Mesenchymal stem cell (in vitro differentiated cells and primary cell): ENCODE data around the gene NSUN4.

Source experiments
- DNase-seq: peaks from one replicate; pipeline ENCODE4 v3.0.0-alpha.2; 2013
- H2AFZ ChIP-seq: one replicate; pipeline ENCODE4 v1.6.1; 2013; ENCODE audit warnings: low read depth, mild to moderate bottlenecking, control low read depth, inconsistent platforms, low read length, moderate library complexity
- H2AK5ac ChIP-seq: 2 replicates; pipeline ENCODE4 v1.6.1; 2013; ENCODE audit warnings: low read length, moderate library complexity, mild to moderate bottlenecking, inconsistent platforms; ENCODE audit not compliant: severe bottlenecking
- H2BK120ac ChIP-seq: one replicate; pipeline ENCODE4 v1.6.1; 2013; ENCODE audit warnings: low read depth, mild to moderate bottlenecking, inconsistent platforms, low read length, moderate library complexity
- H2BK12ac ChIP-seq, 2 experiments: one replicate each; pipeline ENCODE4 v1.6.1; 2013; ENCODE audit warnings: inconsistent platforms in 2 of 2, low read length in 2 of 2, mild to moderate bottlenecking in 2 of 2, moderate library complexity in 2 of 2, control low read depth in 1 of 2
- H2BK15ac ChIP-seq: one replicate; pipeline ENCODE4 v1.6.1; 2013; ENCODE audit warnings: mild to moderate bottlenecking, low read depth, inconsistent platforms; ENCODE audit not compliant: poor library complexity, severe bottlenecking
- H2BK5ac ChIP-seq: 2 replicates; pipeline ENCODE4 v1.6.1; 2013; ENCODE audit warnings: low read depth, mild to moderate bottlenecking, low read length, control low read depth, inconsistent platforms; ENCODE audit not compliant: poor library complexity, severe bottlenecking
- H3K14ac ChIP-seq, 2 experiments: one replicate each; pipeline ENCODE4 v1.6.1; 2013; ENCODE audit warnings: inconsistent platforms in 2 of 2, low read length in 2 of 2, control low read depth in 1 of 2, mild to moderate bottlenecking in 1 of 2, moderate library complexity in 1 of 2
- H3K18ac ChIP-seq, 2 experiments: one replicate each; pipeline ENCODE4 v1.6.1; 2013; ENCODE audit warnings: inconsistent platforms in 2 of 2, low read length in 2 of 2, control low read depth in 1 of 2, low read depth in 1 of 2, mild to moderate bottlenecking in 1 of 2
- H3K23ac ChIP-seq, 2 experiments: one replicate each; pipeline ENCODE4 v1.6.1; 2013; ENCODE audit warnings: inconsistent platforms in 2 of 2, low read length in 2 of 2, mild to moderate bottlenecking in 2 of 2, moderate library complexity in 2 of 2, control low read depth in 1 of 2
- H3K27ac ChIP-seq: 2 replicates; pipeline ENCODE4 v1.5.1; 2013; ENCODE audit warnings: mild to moderate bottlenecking, moderate library complexity, low read length, control low read depth, inconsistent platforms; ENCODE audit not compliant: poor library complexity, severe bottlenecking
- H3K27me3 ChIP-seq, 2 experiments: 2 replicates each; pipeline versions ENCODE4 v1.6.1 to v1.7.0; 2013; ENCODE audit warnings: low read length in 2 of 2, mild to moderate bottlenecking in 2 of 2, moderate library complexity in 2 of 2, control low read depth in 1 of 2, inconsistent platforms in 1 of 2; ENCODE audit not compliant: control insufficient read depth in 1 of 2, insufficient read depth in 1 of 2
- H3K36me3 ChIP-seq, 2 experiments: 2 replicates each; pipeline versions ENCODE4 v1.6.1 to v1.7.0; 2013; ENCODE audit warnings: low read length in 2 of 2, control low read depth in 1 of 2, inconsistent platforms in 1 of 2, low read depth in 1 of 2, mild to moderate bottlenecking in 1 of 2; ENCODE audit not compliant: insufficient read depth in 2 of 2, control insufficient read depth in 1 of 2
- H3K4ac ChIP-seq, 2 experiments: one replicate each; pipeline ENCODE4 v1.6.1; 2013; ENCODE audit warnings: inconsistent platforms in 2 of 2, low read length in 2 of 2, mild to moderate bottlenecking in 2 of 2, moderate library complexity in 2 of 2, control low read depth in 1 of 2, low read depth in 1 of 2
- H3K4me1 ChIP-seq: 2 replicates; pipeline ENCODE4 v1.6.1; 2013; ENCODE audit warnings: low read depth, low read length, control low read depth; ENCODE audit not compliant: control insufficient read depth, insufficient read depth
- H3K4me2 ChIP-seq: 2 replicates; pipeline ENCODE4 v1.6.1; 2013; ENCODE audit warnings: low read length, mild to moderate bottlenecking, inconsistent platforms; ENCODE audit not compliant: poor library complexity, severe bottlenecking
- H3K4me3 ChIP-seq, 2 experiments: 2 replicates each; pipeline versions ENCODE4 v1.5.1 to v1.7.0; 2013; ENCODE audit warnings: low read length in 2 of 2, mild to moderate bottlenecking in 2 of 2, control low read depth in 1 of 2, low read depth in 1 of 2; ENCODE audit not compliant: insufficient read depth in 1 of 2
- H3K79me1 ChIP-seq: replicated peaks from 2 replicates; pipeline ENCODE4 v1.6.1; 2013; ENCODE audit warnings: mild to moderate bottlenecking, control low read depth, low read length, inconsistent platforms; ENCODE audit not compliant: poor library complexity, severe bottlenecking
- H3K9ac ChIP-seq: 2 replicates; pipeline ENCODE4 v1.7.0; 2013; ENCODE audit warnings: mild to moderate bottlenecking, low read length, moderate library complexity
- H3K9me3 ChIP-seq: 2 replicates; pipeline ENCODE4 v1.7.0; 2013; ENCODE audit warnings: mild to moderate bottlenecking, low read length; ENCODE audit not compliant: control insufficient read depth
- H4K8ac ChIP-seq: one replicate; pipeline ENCODE4 v1.6.1; 2013; ENCODE audit warnings: inconsistent platforms, mild to moderate bottlenecking, low read length, moderate library complexity
- H4K91ac ChIP-seq: one replicate; pipeline ENCODE4 v1.6.1; 2013; ENCODE audit warnings: mild to moderate bottlenecking, low read length, inconsistent platforms
- WGBS: methylation state at CpG from one replicate; pipeline ENCODE4 v1.1.7; 2013; ENCODE audit warnings: mixed read lengths; 5-methylcytosine and 5-hydroxymethylcytosine counted together

NSUN4 gene

GRCh38 chr1:46301406-46301807 lies 39.2 kb upstream of the NSUN4 start:
- Histone ChIP-seq H3K4me2 (peak overlapping the region; percentile 62), H4K8ac (peak overlapping the region; percentile 98), H3K9me3 (no peaks in the 10 kb centered on the region), H2BK5ac (peak overlapping the region; percentile 90), H3K4ac (peak overlapping the region; percentile 69 to 98), H3K36me3 (peaks cover 5 to 18% of the 10 kb centered on the region in 2 experiments), H3K4me3 (peak overlapping the region; percentile 75 to 97), H3K27me3 (no peaks in the 10 kb centered on the region), H3K9ac (peak overlapping the region; percentile 100), H3K79me1 (peaks cover 5% of the 10 kb centered on the region), H2AFZ (peak overlapping the region; percentile 36), H2AK5ac (peak overlapping the region; percentile 40), H3K4me1 (peaks cover 12% of the 10 kb centered on the region), H3K23ac (peak overlapping the region in 1 of 2 experiments; percentile 96), H2BK120ac (peak overlapping the region; percentile 98), H3K27ac (peak overlapping the region; percentile 88), H2BK12ac (peak overlapping the region in 1 of 2 experiments; percentile 4), H2BK15ac (no peak overlapping the region), H3K18ac (peak overlapping the region; percentile 81 to 92), H3K14ac (peak overlapping the region in 1 of 2 experiments; percentile 91), H4K91ac (peak overlapping the region; percentile 99)
- 10% methylated on average over 17 of the region's 17 CpGs for WGBS
- DNase-seq: no peak

- peak overlapping the region; percentile 81 to 99 for H3K18ac ChIP-seq
- under 1% methylated on average over 79 of the region's 79 CpGs for WGBS
- H3K27me3 ChIP-seq: no peaks in the 10 kb centered on the region
- no peaks in the 10 kb centered on the region for H3K9me3 ChIP-seq
- peak overlapping the region; percentile 90 for H2BK5ac ChIP-seq
- peak overlapping the region; percentile 98 for H4K8ac ChIP-seq
- DNase-seq: peak; percentile 68
- peaks cover 16% of the 10 kb centered on the region for H3K4me1 ChIP-seq
- H3K4me3 ChIP-seq: peak overlapping the region; percentile 75 to 97
- H3K4ac ChIP-seq: peak overlapping the region; percentile 94 to 98
- H3K9ac ChIP-seq: peak overlapping the region; percentile 100
- H2BK15ac ChIP-seq: peak overlapping the region; percentile 88
- peak overlapping the region in 1 of 2 experiments; percentile 55 for H2BK12ac ChIP-seq
- peak overlapping the region; percentile 62 for H3K4me2 ChIP-seq
- peak overlapping the region; percentile 98 for H2BK120ac ChIP-seq
- peaks cover 8 to 12% of the 10 kb centered on the region in 2 experiments for H3K36me3 ChIP-seq
- peak overlapping the region in 1 of 2 experiments; percentile 89 for H3K14ac ChIP-seq
- H2AK5ac ChIP-seq: peak overlapping the region; percentile 27
- peak overlapping the region; percentile 36 for H2AFZ ChIP-seq
- peak overlapping the region; percentile 91 to 99 for H3K23ac ChIP-seq
- peak overlapping the region; percentile 89 for H3K27ac ChIP-seq
- H4K91ac ChIP-seq: peak overlapping the region; percentile 99
- H3K79me1 ChIP-seq: peaks cover 5% of the 10 kb centered on the region
Measured at GRCh38 chr1:46301808-46302640, 38.6 kb upstream of the NSUN4 start.

DNA sequence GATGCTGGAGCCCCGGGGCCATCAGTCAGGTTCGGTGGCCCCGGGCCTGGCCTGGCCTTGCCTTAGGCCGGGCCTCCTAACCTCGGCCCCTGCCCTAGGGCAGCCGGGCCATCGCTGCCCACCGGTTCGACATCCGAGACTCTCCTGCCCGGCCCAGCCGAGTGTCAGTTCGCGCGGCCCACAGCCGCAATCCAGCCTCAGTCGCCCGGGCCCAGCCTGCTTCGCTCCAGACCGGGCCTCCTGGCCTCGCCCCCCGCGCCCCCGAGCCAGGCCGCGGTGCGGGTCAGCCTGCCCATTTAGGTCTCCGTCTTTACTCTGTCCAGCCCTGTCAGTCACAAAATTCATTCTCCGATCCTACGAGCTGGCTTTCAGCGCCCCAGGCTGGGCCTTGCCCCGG lies 38.0 kb upstream of the NSUN4 start:
- DNase-seq: peak; percentile 58
- H3K4me2 ChIP-seq: peak overlapping the region; percentile 62
- no peaks in the 10 kb centered on the region for H3K9me3 ChIP-seq
- H2AK5ac ChIP-seq: no peak overlapping the region
- H3K14ac ChIP-seq: peak overlapping the region; percentile 89 to 99
- H3K27ac ChIP-seq: peak overlapping the region; percentile 89
- peak overlapping the region; percentile 99 for H4K91ac ChIP-seq
- peak overlapping the region; percentile 18 for H2AFZ ChIP-seq
- WGBS: 0% methylated on average over 32 of the region's 32 CpGs
- H3K27me3 ChIP-seq: no peaks in the 10 kb centered on the region
- peak overlapping the region; percentile 73 for H2BK15ac ChIP-seq
- H3K36me3 ChIP-seq: peaks cover 3 to 6% of the 10 kb centered on the region in 2 experiments
- peak overlapping the region; percentile 100 for H3K9ac ChIP-seq
- peak overlapping the region; percentile 81 to 99 for H3K18ac ChIP-seq
- peak overlapping the region; percentile 74 for H2BK5ac ChIP-seq
- H3K23ac ChIP-seq: peak overlapping the region; percentile 37 to 99
- peak overlapping the region in 1 of 2 experiments; percentile 67 for H2BK12ac ChIP-seq
- peak overlapping the region; percentile 75 to 97 for H3K4me3 ChIP-seq
- peaks cover 18% of the 10 kb centered on the region for H3K4me1 ChIP-seq
- peaks cover under 1% of the 10 kb centered on the region for H3K79me1 ChIP-seq
- peak overlapping the region; percentile 98 for H4K8ac ChIP-seq
- peak overlapping the region; percentile 94 to 98 for H3K4ac ChIP-seq
- peak overlapping the region; percentile 98 for H2BK120ac ChIP-seq
